GDM1 (cell line): ENCODE data around the gene CHST15.
"Not testable (repeated sequence)": the region's sequence is repeated elsewhere in the genome, so short reads cannot be mapped to it uniquely, and the experiment has no call there.

Experiments used
- DNase-seq: peaks from one replicate; lab custom pipeline; 2025; lab: John Stamatoyannopoulos, UW

The CHST15 gene

DNA sequence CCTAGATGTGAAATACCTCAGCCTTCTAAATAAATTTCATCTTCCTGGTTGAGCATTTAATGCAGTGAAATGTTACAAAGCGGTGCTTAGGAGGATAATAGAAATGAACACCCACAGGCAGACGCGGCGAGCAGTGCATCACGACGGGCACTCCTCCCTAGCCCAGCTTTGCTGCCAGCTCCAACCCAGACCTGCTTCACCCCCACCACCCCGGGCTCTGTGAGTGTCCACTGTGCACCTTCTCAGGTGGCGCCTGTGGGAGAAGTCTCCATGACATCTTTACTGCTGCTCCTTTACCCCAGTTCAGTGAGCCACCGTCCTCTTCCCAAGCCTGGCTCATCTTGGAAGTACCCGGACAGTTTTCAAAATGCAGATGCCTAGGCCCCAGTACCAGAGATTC, 5.2 kb upstream of the CHST15 start:
- no peak for DNase-seq

DNA sequence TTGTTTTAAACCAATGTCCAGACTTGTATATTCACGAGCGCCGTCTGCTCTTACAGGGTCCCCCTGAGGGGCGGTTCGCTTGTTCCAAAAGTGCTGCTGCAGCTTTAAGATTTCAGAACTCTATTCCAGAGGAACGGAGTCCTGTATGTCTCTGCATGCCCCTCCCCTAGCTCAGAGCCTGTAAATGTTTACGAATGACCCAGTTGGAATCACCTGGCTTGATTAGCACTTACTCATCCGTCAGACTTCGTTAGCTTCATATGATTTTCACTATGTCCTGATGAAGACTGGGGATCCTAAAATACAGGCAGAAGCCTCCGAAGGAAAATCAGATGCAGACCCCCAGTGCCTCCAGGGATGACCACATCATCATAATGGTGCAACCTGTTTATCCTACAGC, 4.5 kb upstream of the CHST15 start:
- DNase-seq = no peak

DNA sequence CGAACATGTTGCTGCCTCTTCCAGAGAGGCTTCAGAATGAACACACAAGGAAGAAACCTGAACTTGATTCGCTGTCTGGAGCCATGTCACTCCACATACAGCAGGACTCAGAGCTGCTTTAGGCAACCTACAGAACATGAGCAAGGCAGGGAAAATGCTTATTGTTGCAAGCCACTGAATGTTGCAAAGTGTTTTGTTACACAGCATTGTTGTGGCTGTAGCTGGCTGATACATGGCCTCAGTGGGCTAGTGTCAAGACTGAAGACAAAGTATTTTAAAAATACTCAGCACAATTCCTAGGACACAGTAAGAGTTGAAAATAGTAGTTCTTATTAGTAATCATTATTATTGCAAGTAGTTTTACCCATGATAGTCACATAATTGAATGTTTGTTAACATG, 3.1 kb upstream of the CHST15 start:
- DNase-seq = no peak

DNA sequence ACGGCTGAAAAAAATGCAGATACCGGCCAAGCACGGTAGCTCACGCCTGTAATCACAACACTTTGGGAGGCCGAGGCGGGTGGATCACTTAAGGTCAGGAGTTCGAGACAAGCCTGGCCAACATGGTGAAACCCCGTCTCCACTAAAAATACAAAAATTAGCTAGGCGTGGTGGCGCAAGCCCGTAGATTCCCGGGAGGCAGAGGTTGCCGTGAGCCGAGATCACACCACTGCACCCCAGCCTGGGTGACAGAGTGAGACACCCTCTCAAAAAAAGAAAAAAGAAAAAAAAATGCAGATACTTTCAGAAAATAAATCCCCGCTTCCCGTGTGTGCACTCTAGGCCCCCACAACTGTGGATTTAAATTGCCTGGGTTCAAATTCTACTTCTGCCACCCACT, 2.4 kb upstream of the CHST15 start:
- DNase-seq = not testable (repeated sequence)

DNA sequence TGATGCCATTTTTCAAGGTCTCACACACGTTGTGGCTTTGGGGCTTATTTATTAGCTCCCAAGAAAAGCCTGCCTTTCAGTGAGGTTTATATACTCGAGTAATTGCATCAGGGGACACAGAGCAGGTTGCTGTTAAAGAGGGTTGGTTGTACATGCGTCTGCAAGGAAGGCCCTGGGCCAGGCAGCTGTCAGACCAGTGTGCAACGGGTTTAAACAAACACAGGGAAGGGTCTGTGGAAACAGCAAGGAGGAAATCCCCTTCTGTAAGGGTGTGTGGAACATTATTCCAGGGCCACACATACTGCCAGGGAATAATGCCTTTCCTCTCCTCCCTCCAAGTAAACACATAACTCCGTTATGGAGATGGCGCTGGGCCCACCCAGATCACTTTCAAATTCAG, 1.7 kb upstream of the CHST15 start:
- no peak for DNase-seq

DNA sequence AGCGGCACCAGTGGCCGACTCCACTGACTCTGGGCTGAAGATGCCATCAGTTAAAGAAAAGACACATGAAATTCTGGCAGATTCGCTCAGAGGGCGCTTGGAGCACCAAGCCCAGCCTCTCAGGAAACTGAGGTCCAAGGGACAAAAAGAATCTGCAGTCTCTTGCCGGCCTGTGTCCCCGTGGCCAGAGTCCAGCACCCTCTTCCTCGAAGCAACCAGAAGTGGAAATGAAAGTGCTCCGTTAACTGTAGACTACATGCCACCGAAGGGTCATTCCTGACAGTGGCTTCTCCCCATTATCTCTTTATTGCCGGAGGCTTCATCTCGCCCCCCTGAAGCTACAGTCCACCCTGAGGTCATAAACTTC, 1.0 kb upstream of the CHST15 start:
- DNase-seq = no peak

DNA sequence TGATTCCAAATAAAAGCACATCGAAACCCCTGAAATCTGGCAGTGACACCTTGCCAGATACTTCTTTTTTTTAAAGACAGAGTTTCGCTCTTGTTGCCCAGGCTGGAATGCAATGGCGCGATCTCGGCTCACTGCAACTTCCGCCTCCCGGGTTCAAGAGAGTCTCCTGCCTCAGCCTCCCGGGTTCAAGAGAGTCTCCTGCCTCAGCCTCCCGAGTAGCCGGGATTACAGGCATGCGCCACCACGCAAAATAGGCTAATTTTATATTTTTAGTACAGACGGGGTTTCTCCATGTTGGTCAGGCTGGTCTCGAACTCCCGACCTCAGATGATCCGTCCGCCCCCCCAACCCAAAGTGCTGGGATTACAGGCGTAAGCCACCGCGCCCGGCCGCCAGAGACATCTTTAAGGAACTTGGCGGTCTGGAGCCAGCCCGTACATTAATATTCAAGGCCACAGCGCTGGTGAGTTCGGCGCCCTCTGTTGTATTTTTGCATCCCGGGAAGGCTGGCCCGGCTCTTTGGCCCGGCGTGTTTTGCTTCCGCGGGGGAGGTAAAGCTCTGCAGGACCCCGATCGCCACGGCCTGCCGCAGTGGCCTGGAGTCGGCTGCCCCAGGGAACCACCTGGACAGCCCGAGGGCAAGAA, 498 bp upstream of the CHST15 start:
- not testable (repeated sequence) for DNase-seq

DNA sequence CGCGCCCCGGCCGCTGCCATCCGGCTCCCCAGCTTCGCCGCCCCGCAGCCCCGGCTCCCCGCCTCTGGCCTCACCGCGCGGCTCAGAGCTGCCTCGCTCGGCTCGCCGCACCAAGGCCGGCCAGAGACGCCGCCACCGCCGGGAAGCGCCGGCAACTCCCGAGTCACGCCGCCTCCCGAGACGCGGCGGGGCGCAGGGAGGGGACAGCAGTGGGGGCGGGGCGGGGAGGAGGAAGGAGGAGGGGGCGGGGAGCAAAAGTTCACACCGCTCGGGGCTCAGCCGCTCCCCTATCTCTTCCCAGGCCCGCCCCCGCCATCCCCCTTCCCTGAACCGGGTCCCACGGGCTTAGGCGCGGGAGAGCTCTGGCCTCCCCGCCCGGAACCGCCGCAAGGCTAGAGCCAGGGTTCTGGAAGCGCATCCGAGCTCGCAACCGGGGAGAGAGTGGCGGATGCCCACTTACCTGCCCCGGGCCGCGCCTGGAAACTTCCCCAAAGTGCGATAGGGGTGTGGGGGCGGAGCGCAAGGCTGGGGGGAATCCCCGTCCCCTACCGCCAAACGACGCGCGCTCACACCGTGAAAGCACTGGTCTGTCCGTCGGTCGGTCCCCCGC, 1.0 kb downstream of the CHST15 start:
- no peak for DNase-seq

DNA sequence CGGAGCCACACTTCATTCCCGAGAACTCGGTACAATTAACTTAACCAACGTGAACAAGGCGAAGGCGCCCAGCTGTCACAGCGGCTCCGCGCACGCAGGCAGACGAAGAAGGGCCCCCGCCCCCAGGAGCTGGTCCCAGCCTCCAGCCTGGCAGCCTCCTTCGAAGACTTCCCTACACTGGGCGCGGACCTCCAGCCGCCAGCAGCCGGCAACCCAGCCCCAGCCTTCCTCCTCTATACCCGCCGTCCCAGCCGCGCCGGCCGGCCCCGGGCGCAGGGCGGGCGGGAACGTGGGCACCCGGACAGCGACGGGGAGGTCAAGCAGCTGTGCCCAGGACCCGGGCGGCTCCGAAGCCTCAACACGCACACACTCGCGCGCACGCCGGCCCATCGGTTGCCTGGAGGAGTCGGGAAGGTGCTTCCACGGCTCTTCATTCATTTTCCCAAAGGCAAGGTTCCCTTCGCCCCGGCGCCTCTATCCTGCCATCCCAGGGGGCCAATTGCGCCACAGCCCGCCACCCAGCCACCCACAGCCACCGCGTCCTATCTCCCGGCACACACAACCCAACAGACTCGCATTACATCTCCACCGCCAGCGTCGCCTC, 1.6 kb downstream of the CHST15 start:
- no peak for DNase-seq

DNA sequence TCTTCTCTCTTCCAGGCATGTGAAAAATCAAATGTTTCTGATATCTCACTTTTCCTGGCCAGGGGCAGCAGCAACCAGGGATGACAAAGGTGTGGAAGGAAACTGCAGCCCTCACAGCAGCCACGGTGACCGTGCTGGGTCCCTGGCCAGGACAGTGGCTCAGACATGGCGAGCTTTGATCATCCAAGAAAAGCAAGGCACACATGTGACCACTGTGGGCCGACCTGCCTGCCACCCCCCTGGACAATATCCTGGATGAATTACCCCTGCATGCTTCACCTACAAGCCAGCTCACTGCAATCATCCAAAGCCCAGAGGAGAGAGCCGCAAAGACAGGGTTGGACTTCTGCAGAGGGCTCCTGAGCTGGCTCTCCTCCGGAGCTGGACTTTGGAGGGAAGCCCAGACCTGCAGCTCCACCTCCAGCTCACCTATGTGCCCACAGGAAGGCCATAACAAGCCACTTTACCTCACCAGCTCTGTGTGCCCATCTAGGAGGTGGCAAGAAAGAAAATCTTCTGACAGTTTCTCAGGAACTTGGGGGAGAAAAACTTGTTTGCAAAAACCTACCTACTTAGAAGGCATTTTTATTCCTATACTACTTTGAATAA, 2.7 kb downstream of the CHST15 start:
- no peak for DNase-seq

DNA sequence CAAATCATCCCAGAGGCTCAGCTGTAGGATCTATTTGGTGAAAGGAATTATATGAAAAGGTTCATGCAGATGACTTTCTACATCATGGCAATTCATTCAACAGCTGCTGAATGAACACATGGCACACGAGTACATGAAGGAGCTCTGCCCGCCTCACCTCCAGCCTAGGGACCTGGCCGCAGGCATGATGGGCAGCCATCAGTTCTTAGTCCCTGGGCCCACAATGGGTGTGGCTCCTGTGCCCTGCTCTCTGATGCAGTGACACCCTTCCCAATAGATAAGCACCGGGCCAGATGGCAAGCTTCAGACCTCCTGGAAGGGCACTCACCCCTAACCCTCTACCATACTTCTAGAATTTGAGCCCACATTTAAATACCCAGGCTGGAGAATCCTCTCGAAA, 3.5 kb downstream of the CHST15 start:
- DNase-seq = no peak

DNA sequence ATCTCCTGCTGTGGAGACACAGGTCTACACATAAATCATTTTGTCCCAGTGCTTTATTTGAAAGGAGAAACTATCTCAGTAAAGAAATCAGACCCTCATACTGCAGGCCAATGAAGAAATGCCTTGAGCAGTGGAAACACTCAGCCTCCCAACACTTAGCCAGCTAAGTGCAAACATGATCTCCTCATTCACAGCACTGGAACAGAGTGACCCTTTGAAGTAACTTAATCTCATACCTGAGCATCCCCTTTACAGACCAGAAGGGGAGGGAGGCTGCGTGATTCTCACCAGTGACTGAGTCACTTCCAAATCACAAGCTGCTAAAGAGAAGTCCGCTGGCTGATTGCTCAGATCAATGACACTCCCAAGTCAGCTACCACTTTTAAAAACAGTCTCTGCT, 4.5 kb downstream of the CHST15 start:
- no peak for DNase-seq

DNA sequence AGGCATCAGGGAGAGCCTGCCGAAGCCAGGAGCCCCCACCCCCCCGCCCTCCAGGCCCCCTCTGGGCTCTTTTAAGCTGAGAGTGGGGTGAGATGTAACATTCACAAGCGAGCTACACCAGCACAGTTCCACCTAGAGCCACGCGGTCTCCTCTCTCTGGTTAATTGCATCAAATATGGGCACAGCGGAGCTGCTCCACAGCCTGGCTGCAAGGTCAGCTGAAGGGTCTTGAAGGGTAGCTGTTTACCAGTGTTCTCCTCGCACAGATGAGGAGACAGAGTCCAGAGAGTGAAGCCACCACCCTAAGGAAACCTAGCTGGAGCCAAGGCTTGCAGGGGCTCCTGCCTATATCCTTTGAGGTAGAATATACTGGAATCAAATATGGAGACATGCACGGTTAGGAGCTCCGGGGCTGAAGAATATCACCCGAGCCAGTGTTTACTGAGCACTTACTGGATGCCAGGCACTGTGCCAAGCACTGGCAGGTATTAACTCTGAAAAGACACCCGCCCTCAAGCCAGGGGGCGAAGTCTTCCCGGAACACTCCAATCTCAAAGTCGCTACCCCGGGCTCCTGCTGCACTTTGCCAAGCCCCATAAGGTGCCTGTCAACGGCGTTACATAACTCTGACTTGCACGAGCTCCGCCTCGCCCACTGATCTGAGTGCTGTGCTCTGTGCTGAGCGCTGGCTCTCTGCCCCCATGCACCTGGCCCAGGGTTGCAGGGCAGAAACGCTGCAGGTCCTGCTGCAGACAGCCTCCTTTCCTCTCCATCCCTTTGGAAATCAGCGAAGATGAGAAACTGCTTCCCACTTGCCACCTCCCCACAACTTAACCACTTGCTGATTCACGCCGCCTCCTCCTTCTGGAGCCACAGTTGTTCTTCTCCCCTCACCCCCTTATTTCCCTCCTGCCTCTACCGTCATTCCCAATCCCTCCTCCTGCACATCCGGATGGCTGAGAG, 5.4 kb downstream of the CHST15 start:
- DNase-seq = no peak

DNA sequence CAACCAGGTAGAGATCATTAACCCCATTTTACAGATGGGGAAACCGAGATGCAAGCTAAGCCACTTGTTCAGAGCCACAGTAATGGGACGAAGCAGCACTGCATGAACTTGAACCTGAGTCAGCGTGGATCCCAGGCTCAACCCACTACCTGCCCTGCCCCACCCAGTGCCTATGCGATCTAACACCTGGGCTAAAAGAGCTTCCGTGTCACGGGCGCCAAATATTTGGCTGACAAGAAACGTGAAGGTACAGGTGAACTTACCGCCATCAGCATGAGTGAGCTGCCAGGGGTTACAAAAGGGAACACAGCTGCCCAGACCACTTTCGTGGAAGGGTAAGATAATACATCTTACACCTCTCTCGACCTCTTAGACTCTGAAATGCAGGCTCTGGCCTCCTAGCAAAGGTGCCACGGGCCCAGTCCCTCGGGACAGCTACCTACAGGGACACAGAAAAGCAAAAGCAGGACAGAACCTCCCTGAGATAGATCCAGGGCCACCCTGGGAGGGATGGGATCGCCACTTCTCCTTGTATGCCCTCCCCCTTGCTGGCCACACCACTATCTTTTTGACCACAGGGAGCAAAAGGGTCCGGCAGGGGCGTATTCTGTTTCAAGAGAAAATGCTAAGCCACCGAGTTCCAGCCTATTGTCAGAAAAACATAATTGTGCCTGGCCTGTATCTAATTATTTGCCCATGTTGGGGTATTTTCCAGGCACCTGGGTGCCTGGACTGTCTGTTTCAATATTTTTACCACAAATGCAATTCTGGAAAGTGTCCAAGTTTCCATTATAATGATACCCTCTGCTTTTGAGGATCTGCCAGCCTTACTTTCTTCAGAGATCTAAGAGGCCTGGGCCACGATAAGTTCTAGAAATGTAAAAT, 6.4 kb downstream of the CHST15 start:
- DNase-seq = no peak

DNA sequence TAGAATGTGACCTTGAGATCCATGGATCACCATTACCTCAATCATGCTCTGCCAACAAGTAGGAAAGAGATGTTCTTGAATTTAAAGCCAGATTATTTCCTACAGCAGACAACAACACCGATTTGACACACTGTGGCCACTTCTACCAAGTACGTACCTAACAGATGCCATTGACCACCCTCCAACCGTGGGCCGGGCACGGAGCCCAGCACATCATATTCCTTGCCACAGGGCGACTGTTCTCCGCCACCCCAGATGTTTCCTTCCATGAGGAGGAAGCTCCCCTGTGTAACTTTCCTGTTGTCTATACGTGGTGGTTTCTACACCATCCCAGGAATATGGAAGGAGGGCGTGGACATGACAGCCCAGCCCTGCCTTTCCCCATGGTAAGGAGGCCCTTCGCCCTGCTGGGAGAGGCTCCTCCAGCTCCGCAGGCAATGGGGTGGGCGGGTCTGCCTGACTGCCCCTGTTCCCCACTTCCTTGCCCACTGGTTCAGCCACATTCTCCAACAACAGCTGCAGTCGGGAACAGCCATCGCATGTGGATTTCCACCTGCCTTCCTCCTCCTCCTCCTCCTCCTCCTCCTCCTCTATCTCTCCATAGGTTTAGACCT, 7.2 kb downstream of the CHST15 start:
- no peak for DNase-seq

DNA sequence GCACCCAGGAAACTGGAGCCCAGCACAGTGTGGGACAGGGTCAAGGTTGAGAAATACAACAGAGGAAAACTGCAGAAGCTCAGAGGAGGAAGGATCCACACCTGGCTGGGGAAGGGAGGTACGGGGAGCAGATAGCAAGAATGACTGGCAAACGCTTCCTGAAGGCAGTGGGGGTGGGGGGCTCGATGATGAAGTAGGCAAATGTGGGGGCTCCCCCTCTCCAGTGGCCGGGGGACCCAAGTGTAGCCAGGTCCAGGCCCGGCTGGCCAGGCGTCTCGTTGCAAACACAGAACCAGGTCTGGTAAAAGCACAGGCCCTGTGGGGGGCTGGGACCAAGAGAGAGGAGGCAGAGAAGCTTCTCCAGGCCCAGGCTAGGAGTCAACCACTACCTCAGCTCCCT, 7.7 kb downstream of the CHST15 start:
- DNase-seq = no peak

DNA sequence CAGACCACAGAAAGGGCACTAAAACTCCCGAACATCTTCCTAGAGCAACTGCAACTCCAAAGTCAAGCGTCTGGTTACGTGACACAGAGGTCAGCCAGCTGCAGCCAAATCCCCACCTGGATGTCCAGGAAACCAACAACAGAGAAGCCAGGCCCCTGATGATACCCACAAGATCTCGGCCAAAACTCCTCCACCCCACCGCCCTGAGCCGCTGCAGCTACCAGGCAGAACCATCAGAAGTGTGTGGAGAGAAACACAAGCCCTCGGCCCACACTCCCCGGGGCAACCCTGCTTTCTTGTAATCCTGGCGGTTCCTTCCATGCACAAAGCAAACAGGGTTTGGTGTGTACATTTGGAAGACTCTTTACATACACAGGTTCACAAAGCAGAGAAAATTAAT, 8.7 kb downstream of the CHST15 start:
- DNase-seq = no peak

DNA sequence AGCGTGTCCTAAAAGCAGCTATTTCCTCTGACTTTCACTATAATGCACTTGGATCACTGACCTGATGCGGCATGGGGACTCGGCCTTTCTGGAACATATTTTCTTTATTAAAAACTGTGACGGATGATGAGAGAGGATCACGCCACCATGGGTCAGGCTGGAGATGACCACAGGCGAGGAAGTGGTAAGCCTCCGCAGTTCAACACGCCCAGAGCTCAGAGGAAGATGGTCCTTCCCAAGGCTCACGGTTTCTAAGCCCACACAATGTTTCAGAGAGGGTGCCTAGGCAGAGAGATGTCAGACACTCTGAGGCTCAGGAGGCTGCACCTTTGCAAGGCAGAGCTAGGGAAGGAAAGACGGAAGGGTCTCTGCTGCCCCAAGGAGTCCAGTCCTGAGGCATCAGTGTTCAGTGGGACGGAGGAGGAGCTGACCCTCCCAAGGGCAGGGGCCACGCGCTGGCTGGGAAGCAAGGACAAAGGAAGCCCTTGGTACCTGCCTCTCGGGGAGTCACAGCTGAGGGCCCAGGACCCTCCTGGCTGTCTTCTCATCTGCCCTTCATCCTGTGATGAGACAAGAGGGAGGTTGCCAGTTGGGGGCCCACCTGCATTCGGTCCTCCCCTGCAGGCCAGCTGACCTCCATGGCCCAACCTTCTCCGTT, 9.5 kb downstream of the CHST15 start:
- no peak for DNase-seq

DNA sequence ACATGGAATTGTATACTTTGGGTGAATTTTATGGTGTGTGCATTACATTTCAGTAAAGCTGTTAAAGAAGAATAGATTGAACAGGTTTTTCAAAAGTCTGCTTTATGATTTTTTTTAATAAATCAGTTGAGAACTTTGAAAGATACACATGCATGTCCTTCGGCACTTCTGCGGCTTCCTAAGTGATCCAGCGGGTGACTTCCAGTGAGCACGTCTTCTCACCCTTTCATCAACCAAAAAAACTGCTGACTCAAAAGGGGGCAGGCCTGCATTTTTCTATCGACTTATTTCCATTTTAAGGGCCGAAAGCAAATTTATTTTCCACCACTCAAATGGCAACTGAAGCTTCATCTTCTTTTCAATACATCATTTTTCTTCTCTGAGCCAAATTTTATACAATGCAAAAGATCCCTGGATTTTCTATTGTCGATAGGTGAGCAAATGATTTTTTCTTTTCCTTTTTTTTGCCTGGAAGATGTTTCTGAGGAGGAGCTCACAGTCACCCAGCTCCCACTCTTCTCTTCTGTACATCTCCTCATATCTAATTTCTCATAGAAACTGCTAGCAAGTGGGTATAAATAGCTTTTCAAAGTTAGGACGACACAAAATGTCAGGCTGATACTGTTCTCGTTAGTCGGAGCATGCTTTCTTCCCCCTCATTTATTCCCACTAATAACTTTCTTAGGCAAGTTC, 10.2 kb downstream of the CHST15 start:
- no peak for DNase-seq

DNA sequence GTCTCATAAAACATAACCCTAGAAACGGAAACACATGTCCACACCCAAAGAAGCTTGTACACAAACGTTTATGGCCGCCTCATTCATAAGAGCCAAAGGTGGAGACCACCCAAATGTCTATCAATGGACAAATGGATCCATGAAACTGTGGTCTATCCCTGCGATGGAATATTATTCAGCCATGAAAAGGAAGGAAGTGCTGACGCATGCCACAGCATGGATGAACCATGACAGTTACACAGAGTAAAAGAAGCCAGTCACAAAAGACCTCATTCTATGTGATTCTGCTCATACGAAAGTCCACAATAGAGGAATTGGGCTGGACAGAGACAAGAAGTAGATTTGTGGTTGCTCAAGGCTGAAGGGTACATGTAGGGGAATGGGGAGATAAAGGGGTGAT, 10.8 kb downstream of the CHST15 start:
- no peak for DNase-seq
